IMR-90 (cell line): Measurements from ENCODE around the gene DOLPP1. TPM values are rescaled to one million over a fixed set of nuclear protein-coding genes. Genes with fewer than 3 reads are reported as not detected.

Source experiments
- ATAC-seq: fragments of 200-7000 bp; cut with Tn5 transposase; 2 replicates; pipeline ENCODE4 v1.9.1; 2020; ENCODE audit warnings: low read depth, mild to moderate bottlenecking, moderate library complexity
- BruUV-seq: library from RNA; stranded (reverse); fragments of 400-500 nt; replicated peaks from 2 replicates; lab custom pipeline; 2021; lab: Mats Ljungman, UMichigan
- CTCF ChIA-PET: fragments of 300-600 bp; formaldehyde crosslinking; extraction: SDS; loops from one replicate; lab custom pipeline; 2021; ENCODE audit warnings: antibody characterized with exemption; lab: Yijun Ruan, JAX
- POLR2A ChIA-PET: fragments of 300-600 bp; sonication (Branson Sonifier 250); formaldehyde crosslinking; loops from one replicate; lab custom pipeline; 2022; ENCODE audit warnings: antibody characterized with exemption; ENCODE audit not compliant: unreplicated experiment; lab: Charles Lee
- DNase-seq: peaks from one replicate; pipeline ENCODE4 v3.0.0; 2013
- H2AFZ ChIP-seq: replicated peaks from 2 replicates; pipeline ENCODE3; 2013; ENCODE audit warnings: low read length, mild to moderate bottlenecking; ENCODE audit not compliant: poor library complexity
- H2AK5ac ChIP-seq: 2 replicates; pipeline ENCODE4 v1.6.1; 2013; ENCODE audit warnings: low read depth, low read length, inconsistent platforms
- H2AK9ac ChIP-seq: replicated peaks from 2 replicates; pipeline ENCODE3; 2013; ENCODE audit warnings: mild to moderate bottlenecking, low read depth, low read length, moderate library complexity; ENCODE audit not compliant: poor library complexity
- H2BK120ac ChIP-seq: 2 replicates; pipeline ENCODE4 v1.6.1; 2013; ENCODE audit warnings: low read depth, low read length, inconsistent platforms
- H2BK15ac ChIP-seq: 3 replicates; pipeline ENCODE4 v1.6.1; 2013; ENCODE audit warnings: low read depth, low read length, inconsistent platforms
- H2BK20ac ChIP-seq: 2 replicates; pipeline ENCODE4 v1.6.1; 2013; ENCODE audit warnings: low read depth, mild to moderate bottlenecking, inconsistent platforms, low read length, moderate library complexity
- H2BK5ac ChIP-seq: 2 replicates; pipeline ENCODE4 v1.6.1; 2013; ENCODE audit warnings: mild to moderate bottlenecking, low read depth, low read length, inconsistent platforms; ENCODE audit not compliant: poor library complexity, severe bottlenecking
- H3K14ac ChIP-seq: replicated peaks from 2 replicates; pipeline ENCODE4 v1.6.1; 2013; ENCODE audit warnings: low read depth, low read length, inconsistent platforms
- H3K18ac ChIP-seq: 2 replicates; pipeline ENCODE4 v1.6.1; 2013; ENCODE audit warnings: low read depth, low read length, control low read depth
- H3K23ac ChIP-seq: 2 replicates; pipeline ENCODE4 v1.6.1; 2013; ENCODE audit warnings: low read depth, low read length, inconsistent platforms
- H3K27ac ChIP-seq: 2 replicates; pipeline ENCODE4 v1.5.1; 2013; ENCODE audit warnings: mild to moderate bottlenecking, control low read depth, low read length; ENCODE audit not compliant: insufficient read depth
- H3K27me3 ChIP-seq: 2 replicates; pipeline ENCODE4 v1.6.1; 2013; ENCODE audit warnings: low read length; ENCODE audit not compliant: control insufficient read depth, insufficient read depth
- H3K36me3 ChIP-seq: 2 replicates; pipeline ENCODE4 v1.6.1; 2013; ENCODE audit warnings: low read length, mixed read lengths; ENCODE audit not compliant: control insufficient read depth, insufficient read depth
- H3K4ac ChIP-seq: 2 replicates; pipeline ENCODE4 v1.6.1; 2013; ENCODE audit warnings: low read depth, low read length, inconsistent platforms
- H3K4me1 ChIP-seq: 2 replicates; pipeline ENCODE4 v1.6.1; 2013; ENCODE audit warnings: low read length, mixed read lengths; ENCODE audit not compliant: control insufficient read depth, insufficient read depth
- H3K4me2 ChIP-seq: 2 replicates; pipeline ENCODE4 v1.6.1; 2013; ENCODE audit warnings: low read depth, mild to moderate bottlenecking, control low read depth, low read length, moderate library complexity
- H3K4me3 ChIP-seq: 2 replicates; pipeline ENCODE4 v1.5.1; 2013; ENCODE audit warnings: low read depth, mild to moderate bottlenecking, control low read depth, low read length, moderate library complexity; ENCODE audit not compliant: insufficient read depth
- H3K56ac ChIP-seq: 2 replicates; pipeline ENCODE4 v1.6.1; 2013; ENCODE audit warnings: low read length, inconsistent platforms; ENCODE audit not compliant: insufficient read depth; ENCODE audit errors: extremely low read depth
- H3K79me1 ChIP-seq, 2 experiments: 2 replicates each; pipeline ENCODE4 v1.6.1; 2013; ENCODE audit warnings: low read length in 2 of 2, inconsistent platforms in 1 of 2, low read depth in 1 of 2
- H3K9ac ChIP-seq: 2 replicates; pipeline ENCODE4 v1.6.1; 2013; ENCODE audit warnings: low read depth, low read length, control low read depth
- H3K9me1 ChIP-seq: 2 replicates; pipeline ENCODE4 v1.6.1; 2013; ENCODE audit warnings: low read length, inconsistent platforms; ENCODE audit not compliant: insufficient read depth
- H3K9me3 ChIP-seq: 2 replicates; pipeline ENCODE4 v1.6.1; 2013; ENCODE audit warnings: low read length; ENCODE audit not compliant: control insufficient read depth, insufficient read depth
- H4K20me1 ChIP-seq: 2 replicates; pipeline ENCODE4 v1.6.1; 2013; ENCODE audit warnings: low read length, inconsistent platforms; ENCODE audit not compliant: insufficient read depth
- H4K5ac ChIP-seq: 2 replicates; pipeline ENCODE4 v1.6.1; 2013; ENCODE audit warnings: mild to moderate bottlenecking, low read depth, low read length, control low read depth
- H4K8ac ChIP-seq, 2 experiments: 2 replicates each; pipeline ENCODE4 v1.6.1; 2013; ENCODE audit warnings: low read depth in 2 of 2, low read length in 2 of 2, control low read depth in 1 of 2, inconsistent platforms in 1 of 2
- H4K91ac ChIP-seq: 2 replicates; pipeline ENCODE4 v1.6.1; 2013; ENCODE audit warnings: low read depth, low read length, inconsistent platforms; ENCODE audit not compliant: insufficient read depth
- BHLHE40 ChIP-seq: fragments of 150-350 bp; IDR thresholded peaks from 2 replicates; pipeline ENCODE4 v1.6.1; 2016; ENCODE audit warnings: mild to moderate bottlenecking, low read depth, low read length
- CHD1 ChIP-seq: IDR thresholded peaks from 2 replicates; pipeline ENCODE4 v1.6.1; 2012; ENCODE audit warnings: low read depth, low read length, improper control_type of control experiment
- CTCF ChIP-seq: conservative IDR thresholded peaks from 2 replicates; pipeline ENCODE4 v1.5.1; 2012; ENCODE audit warnings: mild to moderate bottlenecking, low read depth, low read length, improper control_type of control experiment
- MAFK ChIP-seq: IDR thresholded peaks from 2 replicates; pipeline ENCODE4 v1.6.1; 2012; ENCODE audit warnings: low read depth, low read length, improper control_type of control experiment
- POLR2A ChIP-seq: IDR thresholded peaks from 2 replicates; pipeline ENCODE4 v1.6.1; 2012; ENCODE audit warnings: mild to moderate bottlenecking, low read depth, low read length
- RCOR1 ChIP-seq: IDR thresholded peaks from 2 replicates; pipeline ENCODE4 v1.6.1; 2012; ENCODE audit warnings: mild to moderate bottlenecking, low read length, improper control_type of control experiment; ENCODE audit not compliant: insufficient replicate concordance
- RFX5 ChIP-seq: IDR thresholded peaks from 2 replicates; pipeline ENCODE4 v1.8.0; 2012; ENCODE audit warnings: low read depth, mild to moderate bottlenecking, low read length, moderate library complexity
- WGBS, 2 experiments: methylation state at CpG; one replicate each; pipeline versions ENCODE4 v1.1.5 to v1.1.7; 2013; ENCODE audit warnings: missing lambda C conversion rate in 2 of 2; ENCODE audit not compliant: insufficient read length in 1 of 2; ENCODE audit errors: extremely low coverage in 2 of 2; 5-methylcytosine and 5-hydroxymethylcytosine counted together
- dilution Hi-C: fragments of 300-500 bp; cut with HindIII; formaldehyde crosslinking; loops from one replicate; pipeline ENCODE4 v1.14.3; 2018; ENCODE audit warnings: low sequenced_read_pairs; ENCODE audit not compliant: unreplicated experiment
- in situ Hi-C: fragments of 300-500 bp; cut with MboI; formaldehyde crosslinking; loops from 3 replicates; pipeline ENCODE4 v1.14.3; 2019; ENCODE audit warnings: low sequenced_read_pairs, inconsistent platforms, mixed read lengths
- intact Hi-C: fragments of 100-400 bp; cut with micrococcal nuclease; formaldehyde crosslinking; loops from 2 replicates; pipeline ENCODE4 v1.10.0; 2022
- polyA plus RNA-seq, 3 experiments: library from polyadenylated mRNA; depleted of rRNA; stranded (reverse); fragments of >200 nt; gene quantifications; 2 replicates each; pipeline ENCODE4 v1.2.3, GENCODE V29; 2012; ENCODE audit warnings: low replicate concordance in 1 of 3
- total RNA-seq: library from RNA; depleted of rRNA; stranded (reverse); fragments of >200 nt; gene quantifications from 2 replicates; pipeline ENCODE4 v1.2.3, GENCODE V29; 2012
- TF ChIP-seq, protein P1 (sequence below): fragments of 150-350 bp; IDR thresholded peaks from 2 replicates; pipeline ENCODE4 v1.6.1; 2016; ENCODE audit warnings: low read depth, mild to moderate bottlenecking, low read length, moderate library complexity, borderline replicate concordance

The DOLPP1 gene
- total and polyA plus RNA-seq, 2 of the 4 experiments (the other 2 are of a cell fraction): 7.0 to 16.5 TPM

GRCh38 chr9:129040113-129040643 is 40.7 kb upstream of the DOLPP1 start:
- intact Hi-C loops (no loop called here), in situ Hi-C loops (no loop called here), dilution Hi-C loops (no loop called here)
- Histone ChIP-seq H3K36me3 (peaks cover 27% of the 10 kb centered on the region), H3K9me1 (0 out of 2 replicates have a peak, but pooled peaks cover 8% of the 10 kb centered on the region), H3K79me1 (peaks cover 14 to 51% of the 10 kb centered on the region in 2 experiments; a peak in 3 of 4 replicates), H2BK20ac (no peak overlapping the region), H2AK9ac (no peak overlapping the region), H4K20me1 (peaks cover 16% of the 10 kb centered on the region), H2BK15ac (no peak overlapping the region), H3K4me1 (peaks cover 14% of the 10 kb centered on the region), H4K8ac (no peak overlapping the region), H2BK120ac (no peak overlapping the region), H3K9ac (no peak overlapping the region), H3K18ac (no peak overlapping the region), H3K4ac (no peak overlapping the region), H3K14ac (no peak overlapping the region), H3K4me2 (no peak overlapping the region), H3K23ac (no peak overlapping the region), H3K27me3 (no peaks in the 10 kb centered on the region), H4K91ac (no peak overlapping the region), H2BK5ac (no peak overlapping the region), H2AFZ (no peak overlapping the region), H4K5ac (no peak overlapping the region), H3K27ac (no peak overlapping the region), H2AK5ac (no peak overlapping the region), H3K4me3 (no peak overlapping the region), H3K56ac (no peak overlapping the region), H3K9me3 (no peaks in the 10 kb centered on the region)
- ATAC-seq: no peak
- whole genome bisulfite sequencing, 2 experiments: 96% methylated on average over 6 of the region's 12 CpGs; no CpG with 5 or more reads in 1 of the 2 experiments
- no peak for TF ChIP-seq POLR2A
- TF ChIP-seq, protein P1, sequence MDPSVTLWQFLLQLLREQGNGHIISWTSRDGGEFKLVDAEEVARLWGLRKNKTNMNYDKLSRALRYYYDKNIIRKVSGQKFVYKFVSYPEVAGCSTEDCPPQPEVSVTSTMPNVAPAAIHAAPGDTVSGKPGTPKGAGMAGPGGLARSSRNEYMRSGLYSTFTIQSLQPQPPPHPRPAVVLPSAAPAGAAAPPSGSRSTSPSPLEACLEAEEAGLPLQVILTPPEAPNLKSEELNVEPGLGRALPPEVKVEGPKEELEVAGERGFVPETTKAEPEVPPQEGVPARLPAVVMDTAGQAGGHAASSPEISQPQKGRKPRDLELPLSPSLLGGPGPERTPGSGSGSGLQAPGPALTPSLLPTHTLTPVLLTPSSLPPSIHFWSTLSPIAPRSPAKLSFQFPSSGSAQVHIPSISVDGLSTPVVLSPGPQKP: no peak
- no peak for TF ChIP-seq CHD1
- TF ChIP-seq MAFK: no peak
- no peak for TF ChIP-seq RCOR1
- TF ChIP-seq CTCF: no peak
- no peak for TF ChIP-seq RFX5
- no peak for TF ChIP-seq BHLHE40
- DNase-seq: no peak
- BruUV-seq: no TSS peak
- ChIA-PET CTCF (no interaction called here), POLR2A (no interaction called here)
